Measurements from ENCODE around the gene RIMOC1.

GRCh38 chr5:41858890-41859289 lies 45.3 kb upstream of the RIMOC1 start:
- TF ChIP-seq, protein P1, sequence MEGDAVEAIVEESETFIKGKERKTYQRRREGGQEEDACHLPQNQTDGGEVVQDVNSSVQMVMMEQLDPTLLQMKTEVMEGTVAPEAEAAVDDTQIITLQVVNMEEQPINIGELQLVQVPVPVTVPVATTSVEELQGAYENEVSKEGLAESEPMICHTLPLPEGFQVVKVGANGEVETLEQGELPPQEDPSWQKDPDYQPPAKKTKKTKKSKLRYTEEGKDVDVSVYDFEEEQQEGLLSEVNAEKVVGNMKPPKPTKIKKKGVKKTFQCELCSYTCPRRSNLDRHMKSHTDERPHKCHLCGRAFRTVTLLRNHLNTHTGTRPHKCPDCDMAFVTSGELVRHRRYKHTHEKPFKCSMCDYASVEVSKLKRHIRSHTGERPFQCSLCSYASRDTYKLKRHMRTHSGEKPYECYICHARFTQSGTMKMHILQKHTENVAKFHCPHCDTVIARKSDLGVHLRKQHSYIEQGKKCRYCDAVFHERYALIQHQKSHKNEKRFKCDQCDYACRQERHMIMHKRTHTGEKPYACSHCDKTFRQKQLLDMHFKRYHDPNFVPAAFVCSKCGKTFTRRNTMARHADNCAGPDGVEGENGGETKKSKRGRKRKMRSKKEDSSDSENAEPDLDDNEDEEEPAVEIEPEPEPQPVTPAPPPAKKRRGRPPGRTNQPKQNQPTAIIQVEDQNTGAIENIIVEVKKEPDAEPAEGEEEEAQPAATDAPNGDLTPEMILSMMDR (conservative IDR thresholded peaks at IDR 0.05 in 1 of 2, IDR thresholded peaks at IDR 0.05 in 1 of 2; ENCODE audit: low read depth in 1 of 2, low read length in 2 of 2), result no peak
- TF ChIP-seq EZH2 (IDR thresholded peaks at IDR 0.05; ENCODE audit: low read length, missing control alignments), result no peak
